Measurements from ENCODE around the gene LRRC7. TPM values are rescaled to one million over a fixed set of nuclear protein-coding genes. Genes with fewer than 3 reads are reported as not detected.

The LRRC7 gene
- total and polyA plus RNA-seq, 7 experiments from 2014 or later: 0.15 to 6.4 (median 0.46) TPM; not detected in 1

DNA sequence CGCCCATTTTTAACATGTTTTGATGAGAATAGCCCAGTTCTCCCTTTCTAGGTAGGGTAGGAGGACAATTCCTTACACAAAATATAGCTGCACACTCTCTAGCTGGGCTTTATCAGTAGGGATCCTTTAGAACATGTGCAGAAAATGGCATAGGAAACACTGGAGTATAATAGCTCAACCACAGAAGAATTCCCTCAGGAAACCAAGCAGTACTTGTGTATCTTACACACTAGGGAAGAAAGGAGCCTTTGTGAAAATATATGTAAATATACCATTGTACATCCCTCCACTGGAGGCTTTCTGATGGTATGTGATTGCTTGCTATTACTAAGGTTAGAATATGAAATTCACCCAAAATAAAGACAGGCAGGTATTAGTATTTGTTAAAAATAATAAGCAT lies 484.2 kb downstream of the LRRC7 start:
- no peak overlapping the region for H3K27ac ChIP-seq (ENCODE audit: low read depth, low read length)
- no peaks in the 10 kb centered on the region for H3K4me1 Mint-ChIP-seq
- H3K4me1 ChIP-seq (ENCODE audit: control insufficient read depth in 2 of 2, insufficient read depth in 2 of 2, low read length in 2 of 2): no peaks in the 10 kb centered on the region
- ATAC-seq: no peak
- no peaks in the 10 kb centered on the region for H3K36me3 Mint-ChIP-seq
- no peak overlapping the region for H3K4me3 ChIP-seq (ENCODE audit: low read length)
- H3K27me3 ChIP-seq (ENCODE audit: control insufficient read depth in 2 of 2, insufficient read depth in 2 of 2, low read length in 2 of 2): no peaks in the 10 kb centered on the region
- no peaks in the 10 kb centered on the region for H3K36me3 ChIP-seq (ENCODE audit: control insufficient read depth in 2 of 3, insufficient read depth in 3 of 3, low read length in 3 of 3)
- H3K9me3 Mint-ChIP-seq: peaks cover 0 to 4% (median 0%) of the 10 kb centered on the region in 11 donors
- no peak for DNase-seq
- intact Hi-C loops (cut with micrococcal nuclease): no loop called here
- H3K27me3 Mint-ChIP-seq: peaks cover 0 to 3% (median 0%) of the 10 kb centered on the region in 5 donors
- ChIA-PET POLR2A (no interaction called here), CTCF (no interaction called here)
- no peak overlapping the region for H3K27ac Mint-ChIP-seq
- no peaks in the 10 kb centered on the region for H3K9me3 ChIP-seq (ENCODE audit: control insufficient read depth in 2 of 3, low read length in 3 of 3)
- H3K4me3 Mint-ChIP-seq: no peak overlapping the region

DNA sequence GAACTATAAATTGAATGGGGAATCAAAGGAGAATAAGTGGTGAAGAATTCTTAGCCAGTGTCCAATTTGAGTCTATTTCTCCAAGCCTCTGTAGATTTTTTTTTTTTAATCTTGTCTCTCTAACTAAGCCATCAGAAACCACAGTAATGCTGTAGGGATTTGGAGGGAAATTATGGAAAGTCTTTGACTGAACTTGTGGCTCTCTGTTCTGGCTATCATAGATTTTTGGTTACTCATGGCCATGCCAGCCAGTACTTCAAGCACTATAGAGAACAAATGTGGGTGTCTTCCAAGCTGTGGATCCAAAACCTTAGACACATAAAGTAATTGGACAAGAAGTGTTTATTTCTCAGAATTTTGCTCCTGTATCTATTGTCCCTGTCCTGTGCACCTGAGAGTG lies 489.8 kb downstream of the LRRC7 start:
- no peaks in the 10 kb centered on the region for H3K36me3 Mint-ChIP-seq

DNA sequence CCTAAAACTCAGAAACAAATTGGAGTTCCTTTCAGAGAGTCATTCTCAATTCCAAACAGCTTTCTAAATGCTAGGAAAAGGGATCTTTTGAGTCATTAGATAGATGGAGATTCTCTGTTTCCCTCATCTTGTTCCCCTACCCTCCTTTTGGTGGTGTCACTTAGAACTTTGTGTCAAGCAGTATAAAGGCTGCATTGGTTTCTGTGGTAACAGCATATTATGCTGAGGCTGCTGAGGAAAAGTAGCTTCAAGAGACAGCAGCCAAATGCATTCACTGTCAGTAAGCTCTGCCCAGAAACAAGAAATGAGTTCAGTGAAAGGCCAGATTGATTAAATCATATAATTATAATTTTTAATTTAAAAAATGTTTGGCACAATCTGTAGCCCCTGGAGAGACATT lies 493.5 kb downstream of the LRRC7 start:
- ATAC-seq: no peak
- Histone ChIP-seq H3K4me1 (ENCODE audit: control insufficient read depth in 2 of 2, insufficient read depth in 2 of 2, low read length in 2 of 2) (no peaks in the 10 kb centered on the region), H3K36me3 (ENCODE audit: control insufficient read depth in 2 of 3, insufficient read depth in 3 of 3, low read length in 3 of 3) (no peaks in the 10 kb centered on the region), H3K9me3 (ENCODE audit: control insufficient read depth in 2 of 3, low read length in 3 of 3) (no peaks in the 10 kb centered on the region), H3K27me3 (ENCODE audit: control insufficient read depth in 2 of 2, insufficient read depth in 2 of 2, low read length in 2 of 2) (no peaks in the 10 kb centered on the region), H3K27ac (ENCODE audit: low read depth, low read length) (no peak overlapping the region), H3K4me3 (ENCODE audit: low read length) (no peak overlapping the region)
- no peak overlapping the region for H3K27ac Mint-ChIP-seq
- no peaks in the 10 kb centered on the region for H3K36me3 Mint-ChIP-seq
- no peak overlapping the region for H3K4me3 Mint-ChIP-seq
- ChIA-PET CTCF (no interaction called here), POLR2A (no interaction called here)
- H3K27me3 Mint-ChIP-seq: no peaks in the 10 kb centered on the region
- no peak for DNase-seq
- no peaks in the 10 kb centered on the region for H3K4me1 Mint-ChIP-seq
- H3K9me3 Mint-ChIP-seq: no peaks in the 10 kb centered on the region
- intact Hi-C loops (cut with micrococcal nuclease): no loop called here

More for the DNA sequence above, 489.8 kb downstream of the LRRC7 start:
- intact Hi-C loops (cut with micrococcal nuclease): no loop called here
- no peaks in the 10 kb centered on the region for H3K36me3 ChIP-seq (ENCODE audit: control insufficient read depth in 2 of 3, insufficient read depth in 3 of 3, low read length in 3 of 3)
- Mint-ChIP-seq H3K27me3 (peaks cover 0 to 3% (median 0%) of the 10 kb centered on the region in 5 donors), H3K9me3 (peaks cover 0 to 4% (median 0%) of the 10 kb centered on the region in 11 donors), H3K4me3 (no peak overlapping the region), H3K27ac (no peak overlapping the region), H3K4me1 (no peaks in the 10 kb centered on the region)
- DNase-seq: no peak
- H3K27me3 ChIP-seq (ENCODE audit: control insufficient read depth in 2 of 2, insufficient read depth in 2 of 2, low read length in 2 of 2): no peaks in the 10 kb centered on the region
- no peak overlapping the region for H3K27ac ChIP-seq (ENCODE audit: low read depth, low read length)
- POLR2A ChIA-PET: no interaction called here
- CTCF ChIA-PET: no interaction called here
- H3K9me3 ChIP-seq (ENCODE audit: control insufficient read depth in 2 of 3, low read length in 3 of 3): no peaks in the 10 kb centered on the region
- H3K4me1 ChIP-seq (ENCODE audit: control insufficient read depth in 2 of 2, insufficient read depth in 2 of 2, low read length in 2 of 2): no peaks in the 10 kb centered on the region
- ATAC-seq: no peak
- no peak overlapping the region for H3K4me3 ChIP-seq (ENCODE audit: low read length)

DNA sequence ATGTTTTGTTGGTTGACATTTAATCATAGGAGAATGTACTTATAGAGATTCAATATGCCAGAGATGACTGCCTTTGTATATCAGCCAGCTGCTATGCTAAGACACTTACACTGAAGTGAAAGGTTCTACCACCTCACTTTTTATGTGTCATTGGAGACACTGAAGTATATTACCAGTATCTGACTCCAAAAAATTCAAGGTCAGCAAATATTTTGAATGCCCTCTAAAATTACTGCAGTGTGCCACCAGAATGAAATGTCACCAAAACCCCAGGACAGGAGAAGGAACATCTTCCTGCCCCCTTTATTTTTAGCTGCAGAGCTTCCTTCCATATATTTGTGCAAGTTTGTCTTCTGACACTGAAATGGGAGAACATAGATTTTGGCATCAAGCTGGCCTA lies 496.1 kb downstream of the LRRC7 start:
- Histone ChIP-seq H3K4me1 (ENCODE audit: control insufficient read depth in 2 of 2, insufficient read depth in 2 of 2, low read length in 2 of 2) (no peaks in the 10 kb centered on the region), H3K9me3 (ENCODE audit: control insufficient read depth in 2 of 3, low read length in 3 of 3) (no peaks in the 10 kb centered on the region), H3K27me3 (ENCODE audit: control insufficient read depth in 2 of 2, insufficient read depth in 2 of 2, low read length in 2 of 2) (no peaks in the 10 kb centered on the region), H3K4me3 (ENCODE audit: low read length) (no peak overlapping the region), H3K27ac (ENCODE audit: low read depth, low read length) (no peak overlapping the region), H3K36me3 (ENCODE audit: control insufficient read depth in 2 of 3, insufficient read depth in 3 of 3, low read length in 3 of 3) (no peaks in the 10 kb centered on the region)
- ATAC-seq: no peak
- Mint-ChIP-seq H3K27me3 (no peaks in the 10 kb centered on the region), H3K9me3 (peaks cover 0 to 17% (median 0%) of the 10 kb centered on the region in 11 donors), H3K4me3 (no peak overlapping the region), H3K36me3 (no peaks in the 10 kb centered on the region), H3K4me1 (no peaks in the 10 kb centered on the region), H3K27ac (no peak overlapping the region)
- CTCF ChIA-PET: no interaction called here
- DNase-seq: no peak
- intact Hi-C loops (cut with micrococcal nuclease): no loop called here
- POLR2A ChIA-PET: no interaction called here

DNA sequence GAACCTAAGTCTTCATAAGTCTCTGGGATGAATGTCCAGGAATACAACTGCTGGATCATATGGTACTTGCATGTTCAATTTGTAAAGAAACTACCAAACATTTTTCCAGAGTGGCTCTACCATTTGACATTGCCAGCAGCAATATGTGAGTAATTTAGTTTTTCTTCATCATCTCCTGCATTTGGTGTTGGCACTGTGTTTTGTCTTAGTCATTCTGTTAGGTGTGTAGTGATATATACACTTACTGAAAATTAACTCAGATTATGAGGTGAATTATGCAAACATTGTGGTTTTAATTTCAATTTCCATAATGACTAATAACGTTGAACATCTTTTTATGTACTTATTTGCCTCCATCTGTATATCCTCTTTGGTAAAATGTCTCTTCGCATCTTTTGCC lies 499.0 kb downstream of the LRRC7 start:
- ChIA-PET POLR2A (no interaction called here), CTCF (no interaction called here)
- Mint-ChIP-seq H3K9me3 (peaks cover 0 to 17% (median 2%) of the 10 kb centered on the region in 11 donors), H3K27ac (no peak overlapping the region), H3K27me3 (no peaks in the 10 kb centered on the region), H3K36me3 (no peaks in the 10 kb centered on the region), H3K4me3 (no peak overlapping the region), H3K4me1 (no peaks in the 10 kb centered on the region)
- intact Hi-C loops (cut with micrococcal nuclease): no loop called here
- Histone ChIP-seq H3K4me3 (ENCODE audit: low read length) (no peak overlapping the region), H3K27me3 (ENCODE audit: control insufficient read depth in 2 of 2, insufficient read depth in 2 of 2, low read length in 2 of 2) (no peaks in the 10 kb centered on the region), H3K4me1 (ENCODE audit: control insufficient read depth in 2 of 2, insufficient read depth in 2 of 2, low read length in 2 of 2) (no peaks in the 10 kb centered on the region), H3K9me3 (ENCODE audit: control insufficient read depth in 2 of 3, low read length in 3 of 3) (no peaks in the 10 kb centered on the region), H3K27ac (ENCODE audit: low read depth, low read length) (no peak overlapping the region), H3K36me3 (ENCODE audit: control insufficient read depth in 2 of 3, insufficient read depth in 3 of 3, low read length in 3 of 3) (no peaks in the 10 kb centered on the region)
- ATAC-seq (no peak), DNase-seq (no peak)

DNA sequence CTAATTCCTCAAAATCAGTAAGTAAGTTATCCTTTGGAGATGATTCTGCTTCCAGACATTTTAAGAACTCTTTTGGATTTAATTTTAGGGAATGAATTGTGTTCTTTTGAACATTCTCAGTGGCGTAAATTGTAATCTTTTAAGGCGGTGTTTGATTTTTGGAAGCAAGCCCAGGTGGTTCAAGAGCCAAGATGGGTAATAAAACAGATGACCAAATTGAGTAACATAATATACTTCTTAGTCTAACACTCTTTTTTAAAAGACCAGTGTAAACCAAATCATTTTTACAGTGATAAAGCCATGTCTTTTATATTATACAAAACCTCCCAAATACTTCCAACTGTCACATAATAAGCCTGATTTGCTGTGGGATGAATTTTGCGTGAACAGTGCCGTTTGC lies 503.9 kb downstream of the LRRC7 start:
- Histone ChIP-seq H3K36me3 (ENCODE audit: control insufficient read depth in 2 of 3, insufficient read depth in 3 of 3, low read length in 3 of 3) (no peaks in the 10 kb centered on the region), H3K9me3 (ENCODE audit: control insufficient read depth in 2 of 3, low read length in 3 of 3) (no peaks in the 10 kb centered on the region), H3K4me3 (ENCODE audit: low read length) (no peak overlapping the region), H3K27me3 (ENCODE audit: control insufficient read depth in 2 of 2, insufficient read depth in 2 of 2, low read length in 2 of 2) (no peaks in the 10 kb centered on the region), H3K27ac (ENCODE audit: low read depth, low read length) (no peak overlapping the region), H3K4me1 (ENCODE audit: control insufficient read depth in 2 of 2, insufficient read depth in 2 of 2, low read length in 2 of 2) (no peaks in the 10 kb centered on the region)
- DNase-seq (no peak), ATAC-seq (no peak)
- Mint-ChIP-seq H3K36me3 (no peaks in the 10 kb centered on the region), H3K4me1 (no peaks in the 10 kb centered on the region), H3K4me3 (no peak overlapping the region), H3K9me3 (peaks cover 0 to 17% (median 2%) of the 10 kb centered on the region in 11 donors), H3K27me3 (peaks cover 0 to 9% (median 0%) of the 10 kb centered on the region in 5 donors), H3K27ac (no peak overlapping the region)
- ChIA-PET POLR2A (no interaction called here), CTCF (no interaction called here)
- intact Hi-C loops (cut with micrococcal nuclease): no loop called here

DNA sequence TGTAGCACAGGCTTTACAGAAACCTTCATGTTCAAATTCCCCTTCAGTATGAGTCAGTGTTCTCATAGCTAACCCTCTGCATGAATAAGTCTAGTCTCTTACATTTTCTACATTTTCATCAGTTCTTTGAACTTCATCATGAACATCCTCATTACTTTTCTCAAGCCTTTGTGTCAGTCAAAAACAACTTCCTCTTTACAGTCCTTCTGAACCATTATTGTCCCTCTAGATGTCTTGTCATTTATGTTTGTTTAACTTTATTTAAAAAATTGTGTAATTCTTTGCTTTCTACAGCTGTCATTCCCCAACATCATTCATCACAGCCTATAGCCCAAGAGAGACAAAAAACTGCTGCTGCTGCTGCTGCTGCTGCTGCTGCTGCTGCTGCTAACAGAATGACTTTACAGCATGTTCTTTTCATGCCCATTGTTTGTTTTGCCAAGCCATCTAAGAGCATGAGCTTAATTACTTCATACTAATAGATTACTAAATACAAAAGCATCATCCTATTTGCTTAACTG lies 504.6 kb downstream of the LRRC7 start:
- H3K4me1 Mint-ChIP-seq: no peaks in the 10 kb centered on the region
- no peak overlapping the region for H3K27ac ChIP-seq (ENCODE audit: low read depth, low read length)
- H3K36me3 ChIP-seq (ENCODE audit: control insufficient read depth in 2 of 3, insufficient read depth in 3 of 3, low read length in 3 of 3): no peaks in the 10 kb centered on the region
- DNase-seq: no peak
- no peaks in the 10 kb centered on the region for H3K9me3 ChIP-seq (ENCODE audit: control insufficient read depth in 2 of 3, low read length in 3 of 3)
- H3K27me3 ChIP-seq (ENCODE audit: control insufficient read depth in 2 of 2, insufficient read depth in 2 of 2, low read length in 2 of 2): no peaks in the 10 kb centered on the region
- H3K27ac Mint-ChIP-seq: no peak overlapping the region
- no peaks in the 10 kb centered on the region for H3K36me3 Mint-ChIP-seq
- no peak for ATAC-seq
- intact Hi-C loops (cut with micrococcal nuclease): no loop called here
- POLR2A ChIA-PET: no interaction called here
- H3K4me3 ChIP-seq (ENCODE audit: low read length): no peak overlapping the region
- peaks cover 0 to 10% (median 0%) of the 10 kb centered on the region in 11 donors for H3K9me3 Mint-ChIP-seq
- no peak overlapping the region for H3K4me3 Mint-ChIP-seq
- no peaks in the 10 kb centered on the region for H3K4me1 ChIP-seq (ENCODE audit: control insufficient read depth in 2 of 2, insufficient read depth in 2 of 2, low read length in 2 of 2)
- CTCF ChIA-PET: no interaction called here
- peaks cover 0 to 9% (median 0%) of the 10 kb centered on the region in 5 donors for H3K27me3 Mint-ChIP-seq
